ENCODE results near the gene NAT16. TPM values are rescaled to one million over a fixed set of nuclear protein-coding genes. Genes with fewer than 3 reads are reported as not detected.

NAT16 gene
- not detected in 2 replicates for total RNA-seq

GRCh38 chr7:101180130-101180755, at the start of gene NAT16:
NAT16 (minus strand) TSS chr7:101180293; CDS start chr7:101174807, 5,486 bp downstream.

DNA sequence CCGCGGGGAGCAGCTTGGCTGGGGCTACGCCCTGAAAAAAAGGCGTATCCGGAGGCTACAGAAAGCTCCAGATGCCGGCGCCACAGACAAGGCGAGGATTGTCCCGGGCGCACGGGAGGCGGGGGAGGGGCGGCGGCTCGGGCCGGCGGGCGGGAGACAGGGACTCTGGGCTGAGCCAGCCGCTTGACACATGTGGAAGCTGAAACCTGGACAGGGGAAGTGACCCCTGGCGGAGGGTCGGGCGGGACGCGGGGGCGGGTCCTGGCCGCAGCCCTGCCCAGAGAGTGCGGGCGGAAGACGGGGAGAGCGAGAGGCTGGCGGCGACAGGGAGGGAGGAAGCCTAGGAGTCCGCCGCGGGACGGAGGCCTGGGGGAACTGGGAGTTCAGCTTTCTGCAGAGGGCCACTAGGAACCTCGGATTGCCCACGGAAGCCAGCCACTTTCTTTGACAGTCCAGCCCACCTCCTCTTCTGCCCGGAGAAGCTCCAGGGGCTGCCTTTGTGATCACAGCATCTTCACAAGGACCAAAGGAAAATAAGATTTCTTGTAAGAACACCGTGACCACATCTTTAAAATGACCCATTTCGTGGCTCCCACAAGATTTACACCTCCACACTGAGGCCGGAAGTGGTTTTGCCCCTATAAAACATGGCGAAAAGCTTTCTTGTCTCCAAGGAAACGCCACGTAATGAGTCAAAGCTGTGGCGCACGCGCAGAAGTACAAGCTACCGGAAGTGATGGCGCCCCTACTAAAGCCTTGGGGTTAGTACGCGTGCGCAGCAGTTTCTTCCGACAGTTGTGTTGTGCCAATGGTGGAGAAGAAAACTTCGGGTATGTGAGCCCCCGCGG, 37.5 kb upstream of the NAT16 start, which contains the start of the genes PLOD3 and ZNHIT1:
TSS of gene PLOD3 (minus strand) at position 194 of the 848 bp plus-strand sequence. CDS start 307 bp downstream, outside the sequence.
TSS of gene ZNHIT1 (plus strand) at position 778 of the 848 bp plus-strand sequence. CDS start at position 809, 31 bp downstream.

DNA sequence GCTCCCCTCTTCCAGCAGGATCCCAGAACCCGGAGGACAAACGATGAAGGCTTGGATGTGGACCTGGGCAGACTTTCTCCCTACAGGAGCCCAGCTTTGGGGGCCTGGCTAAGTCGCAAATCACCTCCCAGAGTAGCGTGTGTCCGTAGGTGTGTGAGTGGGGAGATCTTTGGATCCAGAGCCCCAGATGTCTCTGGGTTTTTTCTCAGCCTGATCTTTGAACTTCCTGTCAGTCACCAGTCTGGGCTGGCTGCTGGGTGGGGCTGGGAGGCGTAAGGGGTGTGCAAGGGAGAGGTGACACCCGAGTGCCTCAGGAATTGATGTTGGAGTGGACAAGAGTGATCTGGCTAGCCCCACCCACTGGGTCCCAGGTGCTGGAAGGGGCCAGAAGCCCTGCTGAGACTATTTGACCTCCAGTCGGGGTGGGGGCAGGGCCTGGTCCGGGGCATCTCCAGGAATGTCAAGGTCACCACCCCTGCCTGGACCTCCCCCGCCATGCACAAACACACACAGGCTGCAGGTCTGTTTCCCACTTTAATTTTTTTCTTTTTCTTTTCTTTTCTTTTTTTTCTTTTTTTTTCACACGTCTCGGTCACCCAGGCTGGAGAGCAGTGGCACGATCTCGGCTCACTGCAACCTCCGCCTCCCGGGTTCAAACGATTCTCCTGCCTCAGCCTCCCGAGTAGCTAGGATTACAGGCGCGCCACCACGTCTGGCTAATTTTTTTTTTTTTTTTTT, 20.9 kb upstream of the NAT16 start, which contains the start of gene MOGAT3:
TSS of gene MOGAT3 (minus strand) at position 175 of the 738 bp plus-strand sequence. CDS start 182 bp downstream, outside the sequence.

DNA sequence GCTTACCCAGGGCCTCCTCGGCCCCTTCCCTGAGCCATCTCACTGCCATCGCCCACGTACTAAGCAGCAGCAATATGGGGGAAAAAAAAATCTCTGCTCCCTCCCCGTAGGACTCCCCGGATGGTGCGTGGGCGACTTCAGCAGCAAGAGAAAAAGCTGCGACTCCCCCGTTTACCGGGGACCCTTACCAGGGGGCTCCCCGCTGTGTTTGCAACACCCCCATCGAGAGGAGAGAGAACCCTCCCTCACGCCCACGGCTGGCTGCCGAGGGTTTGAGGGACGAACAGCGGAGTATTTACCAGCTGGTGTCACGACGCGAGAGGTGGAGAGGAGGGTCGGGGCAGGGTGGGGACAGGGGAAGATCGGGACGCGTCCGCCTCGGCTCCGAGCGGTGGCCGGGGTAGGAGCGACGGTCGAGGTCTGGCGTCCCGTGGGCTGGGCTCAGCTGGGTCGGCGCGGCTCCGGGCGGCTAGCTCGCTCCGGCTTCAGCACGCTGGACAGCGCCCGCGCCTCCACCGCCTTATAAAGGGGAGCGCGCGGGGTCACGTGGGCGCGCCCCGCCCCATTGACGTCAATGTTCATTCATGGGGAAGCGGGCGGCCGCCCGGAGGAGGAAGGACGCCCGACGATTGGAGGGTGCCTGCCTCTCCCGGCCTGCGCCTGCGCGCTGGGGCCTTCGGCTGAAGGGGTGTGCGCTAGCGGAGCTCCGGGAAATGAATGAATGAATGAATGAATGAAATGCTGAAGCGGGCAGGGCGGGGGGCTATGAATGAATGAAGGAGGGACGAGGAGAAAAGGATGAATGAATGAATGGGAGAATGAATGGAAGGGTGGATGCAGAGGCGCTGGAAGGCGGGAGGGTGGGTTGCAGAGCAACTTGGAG, 14.8 kb downstream of the NAT16 start, which contains the start of gene VGF:
TSS of gene VGF (minus strand) at position 495 of the 883 bp plus-strand sequence. CDS start 726 bp downstream, outside the sequence.

DNA sequence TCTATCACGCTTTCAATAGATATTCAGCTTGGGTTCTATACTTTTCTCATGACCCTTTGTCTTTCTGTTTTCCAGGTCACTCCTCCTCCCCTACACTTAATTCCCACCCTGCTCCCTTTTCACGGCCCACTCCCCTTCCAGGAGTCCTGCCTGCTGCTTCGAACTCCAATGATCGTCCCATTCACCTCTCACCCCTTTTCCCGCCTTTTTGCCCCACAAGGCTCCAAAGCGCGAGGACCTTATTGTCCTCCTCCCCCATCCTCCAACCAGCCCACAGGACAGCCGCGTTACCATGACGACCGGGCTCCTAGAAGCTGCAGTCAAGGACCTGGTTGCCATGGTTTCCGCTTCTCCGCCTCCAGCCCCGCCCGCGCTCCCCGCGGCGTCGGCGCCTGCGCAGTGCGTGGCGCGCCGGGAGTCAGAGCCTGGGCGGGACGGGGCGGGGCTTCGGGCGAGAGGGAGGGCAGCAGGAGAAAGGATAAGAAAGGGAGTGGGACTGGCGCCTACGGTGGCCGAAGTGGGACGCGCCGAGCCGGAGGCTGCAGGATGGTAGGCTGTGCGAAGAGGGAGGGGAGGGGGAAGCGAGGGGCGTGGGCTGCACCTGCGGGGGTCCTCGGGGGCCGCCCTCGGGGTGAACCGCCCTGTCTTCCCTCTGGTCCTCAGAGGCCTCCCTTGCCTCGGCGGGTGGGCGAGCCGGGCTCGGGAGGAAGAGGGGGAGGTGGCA, 26.0 kb downstream of the NAT16 start, which contains the start of gene AP1S1:
TSS of gene AP1S1 (plus strand) at position 508 of the 724 bp plus-strand sequence. CDS start at position 547, 39 bp downstream.

GRCh38 chr7:101126651-101127459, 53.2 kb downstream of the NAT16 start, which contains the start of gene SERPINE1:
SERPINE1 (plus strand) TSS chr7:101127104; CDS start chr7:101128394, 1,290 bp downstream.

Other genes with a start within 250 kb of the NAT16 start
- not detected in 2 replicates for gene MUC3A, start 230.8 kb downstream of the NAT16 start, total RNA-seq
- 0.23 TPM in 1 of 2 replicates, not detected in the other for gene MUC12, start 210.7 kb downstream of the NAT16 start, total RNA-seq
- gene MUC17, start 160.2 kb downstream of the NAT16 start, total RNA-seq, result not detected in 2 replicates
- gene TRIM56, start 94.8 kb downstream of the NAT16 start, total RNA-seq, result 31.9 and 43.8 TPM in 2 replicates
- gene SERPINE1, start 53.2 kb downstream of the NAT16 start, total RNA-seq, result 1,589 and 2,809 TPM in 2 replicates
- gene AP1S1, start 25.8 kb downstream of the NAT16 start, total RNA-seq, result 87.7 and 89.2 TPM in 2 replicates
- gene VGF, start 14.7 kb downstream of the NAT16 start, total RNA-seq, result 0.07 and 0.26 TPM in 2 replicates
- not detected in 2 replicates for gene MOGAT3, start 20.7 kb upstream of the NAT16 start, total RNA-seq
- gene PLOD3, start 37.3 kb upstream of the NAT16 start, total RNA-seq, result 164 and 240 TPM in 2 replicates
- gene ZNHIT1, start 37.9 kb upstream of the NAT16 start, total RNA-seq, result 50.3 and 60.0 TPM in 2 replicates
- 3.1 and 4.3 TPM in 2 replicates for gene CLDN15, start 57.5 kb upstream of the NAT16 start, total RNA-seq
- gene FIS1, start 64.8 kb upstream of the NAT16 start, total RNA-seq, result 101 and 107 TPM in 2 replicates
- 23.2 and 25.3 TPM in 2 replicates for gene IFT22, start 141.5 kb upstream of the NAT16 start, total RNA-seq
- gene COL26A1, start 182.6 kb upstream of the NAT16 start, total RNA-seq, result not detected in 2 replicates

All from smooth muscle cell of the pulmonary artery (primary cell).